ENCODE data around the gene TPM1.

DNA sequence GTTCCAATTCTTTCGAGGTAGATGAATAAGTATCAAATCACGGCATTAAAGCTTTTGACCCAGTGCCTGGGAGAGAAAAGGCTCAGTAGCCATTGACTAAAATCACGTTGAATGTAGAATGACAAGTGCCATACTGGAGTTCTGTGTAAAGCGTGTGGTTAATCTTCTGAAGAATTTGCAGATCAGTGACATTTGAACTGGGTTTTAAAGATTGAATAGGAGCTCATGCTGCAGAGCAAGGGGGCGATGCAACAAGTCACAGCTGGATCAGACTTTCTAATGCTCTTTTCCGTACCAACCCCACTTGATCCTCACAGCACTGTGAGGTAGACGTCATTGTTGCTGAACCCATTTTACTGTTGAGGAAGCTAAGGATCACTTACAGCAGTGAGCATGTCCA lies 49.5 kb upstream of the TPM1 start:
- TF ChIP-seq, protein P1, sequence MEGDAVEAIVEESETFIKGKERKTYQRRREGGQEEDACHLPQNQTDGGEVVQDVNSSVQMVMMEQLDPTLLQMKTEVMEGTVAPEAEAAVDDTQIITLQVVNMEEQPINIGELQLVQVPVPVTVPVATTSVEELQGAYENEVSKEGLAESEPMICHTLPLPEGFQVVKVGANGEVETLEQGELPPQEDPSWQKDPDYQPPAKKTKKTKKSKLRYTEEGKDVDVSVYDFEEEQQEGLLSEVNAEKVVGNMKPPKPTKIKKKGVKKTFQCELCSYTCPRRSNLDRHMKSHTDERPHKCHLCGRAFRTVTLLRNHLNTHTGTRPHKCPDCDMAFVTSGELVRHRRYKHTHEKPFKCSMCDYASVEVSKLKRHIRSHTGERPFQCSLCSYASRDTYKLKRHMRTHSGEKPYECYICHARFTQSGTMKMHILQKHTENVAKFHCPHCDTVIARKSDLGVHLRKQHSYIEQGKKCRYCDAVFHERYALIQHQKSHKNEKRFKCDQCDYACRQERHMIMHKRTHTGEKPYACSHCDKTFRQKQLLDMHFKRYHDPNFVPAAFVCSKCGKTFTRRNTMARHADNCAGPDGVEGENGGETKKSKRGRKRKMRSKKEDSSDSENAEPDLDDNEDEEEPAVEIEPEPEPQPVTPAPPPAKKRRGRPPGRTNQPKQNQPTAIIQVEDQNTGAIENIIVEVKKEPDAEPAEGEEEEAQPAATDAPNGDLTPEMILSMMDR (IDR thresholded peaks at IDR 0.05) = no peak
- TF ChIP-seq, protein P2, sequence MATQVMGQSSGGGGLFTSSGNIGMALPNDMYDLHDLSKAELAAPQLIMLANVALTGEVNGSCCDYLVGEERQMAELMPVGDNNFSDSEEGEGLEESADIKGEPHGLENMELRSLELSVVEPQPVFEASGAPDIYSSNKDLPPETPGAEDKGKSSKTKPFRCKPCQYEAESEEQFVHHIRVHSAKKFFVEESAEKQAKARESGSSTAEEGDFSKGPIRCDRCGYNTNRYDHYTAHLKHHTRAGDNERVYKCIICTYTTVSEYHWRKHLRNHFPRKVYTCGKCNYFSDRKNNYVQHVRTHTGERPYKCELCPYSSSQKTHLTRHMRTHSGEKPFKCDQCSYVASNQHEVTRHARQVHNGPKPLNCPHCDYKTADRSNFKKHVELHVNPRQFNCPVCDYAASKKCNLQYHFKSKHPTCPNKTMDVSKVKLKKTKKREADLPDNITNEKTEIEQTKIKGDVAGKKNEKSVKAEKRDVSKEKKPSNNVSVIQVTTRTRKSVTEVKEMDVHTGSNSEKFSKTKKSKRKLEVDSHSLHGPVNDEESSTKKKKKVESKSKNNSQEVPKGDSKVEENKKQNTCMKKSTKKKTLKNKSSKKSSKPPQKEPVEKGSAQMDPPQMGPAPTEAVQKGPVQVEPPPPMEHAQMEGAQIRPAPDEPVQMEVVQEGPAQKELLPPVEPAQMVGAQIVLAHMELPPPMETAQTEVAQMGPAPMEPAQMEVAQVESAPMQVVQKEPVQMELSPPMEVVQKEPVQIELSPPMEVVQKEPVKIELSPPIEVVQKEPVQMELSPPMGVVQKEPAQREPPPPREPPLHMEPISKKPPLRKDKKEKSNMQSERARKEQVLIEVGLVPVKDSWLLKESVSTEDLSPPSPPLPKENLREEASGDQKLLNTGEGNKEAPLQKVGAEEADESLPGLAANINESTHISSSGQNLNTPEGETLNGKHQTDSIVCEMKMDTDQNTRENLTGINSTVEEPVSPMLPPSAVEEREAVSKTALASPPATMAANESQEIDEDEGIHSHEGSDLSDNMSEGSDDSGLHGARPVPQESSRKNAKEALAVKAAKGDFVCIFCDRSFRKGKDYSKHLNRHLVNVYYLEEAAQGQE (IDR thresholded peaks at IDR 0.05; ENCODE audit: insufficient read depth in 1 of 2, low read depth in 2 of 2, low read length in 1 of 2) = no peak

Data from Panc1 (cell line).